Trophoblast cell (in vitro differentiated cells and primary cell): ENCODE results near the gene TUFM. TPM values are rescaled to one million over a fixed set of nuclear protein-coding genes. Genes with fewer than 3 reads are reported as not detected.

Source experiments
- DNase-seq, 2 donors: peaks; one replicate each; pipeline ENCODE4 v3.0.0-alpha.2; 2016
- H2AFZ ChIP-seq: 2 replicates; pipeline ENCODE4 v1.6.1; 2013; ENCODE audit warnings: low read length, moderate library complexity, mild to moderate bottlenecking; ENCODE audit not compliant: insufficient read depth, poor library complexity
- H2AK5ac ChIP-seq: 2 replicates; pipeline ENCODE4 v1.6.1; 2013; ENCODE audit warnings: mild to moderate bottlenecking, low read length
- H2BK120ac ChIP-seq: 2 replicates; pipeline ENCODE4 v1.6.1; 2013; ENCODE audit warnings: low read length, mild to moderate bottlenecking, moderate library complexity; ENCODE audit not compliant: insufficient read depth, poor library complexity
- H2BK12ac ChIP-seq: 2 replicates; pipeline ENCODE4 v1.6.1; 2013; ENCODE audit warnings: mild to moderate bottlenecking, low read length, moderate library complexity
- H2BK5ac ChIP-seq: 2 replicates; pipeline ENCODE4 v1.6.1; 2013; ENCODE audit warnings: low read length, low read depth, moderate library complexity, mild to moderate bottlenecking; ENCODE audit not compliant: poor library complexity
- H3K14ac ChIP-seq: 2 replicates; pipeline ENCODE4 v1.6.1; 2013; ENCODE audit warnings: mild to moderate bottlenecking, low read length
- H3K18ac ChIP-seq: 2 replicates; pipeline ENCODE4 v1.6.1; 2013; ENCODE audit warnings: mild to moderate bottlenecking, low read length
- H3K23ac ChIP-seq: 2 replicates; pipeline ENCODE4 v1.6.1; 2013; ENCODE audit warnings: low read length
- H3K27ac ChIP-seq: 2 replicates; pipeline ENCODE4 v1.5.1; 2013; ENCODE audit warnings: low read depth, mild to moderate bottlenecking, inconsistent platforms, low read length, moderate library complexity
- H3K27me3 ChIP-seq: 2 replicates; pipeline ENCODE4 v1.6.1; 2013; ENCODE audit warnings: inconsistent platforms, mild to moderate bottlenecking, low read length, moderate library complexity; ENCODE audit not compliant: insufficient read depth
- H3K36me3 ChIP-seq, 2 experiments: 1 replicate in 1 of 2; 2 replicates in 1 of 2; pipeline ENCODE4 v1.6.1; 2013; ENCODE audit warnings: low read length in 2 of 2, mild to moderate bottlenecking in 2 of 2, moderate library complexity in 1 of 2; ENCODE audit not compliant: insufficient read depth in 2 of 2, control insufficient read depth in 1 of 2
- H3K4ac ChIP-seq: 2 replicates; pipeline ENCODE4 v1.6.1; 2013; ENCODE audit warnings: low read depth, mild to moderate bottlenecking, low read length, moderate library complexity
- H3K4me1 ChIP-seq, 2 experiments: 1 replicate in 1 of 2; 2 replicates in 1 of 2; pipeline ENCODE4 v1.6.1; 2013; ENCODE audit warnings: low read length in 2 of 2, mild to moderate bottlenecking in 2 of 2, moderate library complexity in 1 of 2; ENCODE audit not compliant: insufficient read depth in 2 of 2, control insufficient read depth in 1 of 2
- H3K4me2 ChIP-seq: 2 replicates; pipeline ENCODE4 v1.6.1; 2013; ENCODE audit warnings: inconsistent platforms, mild to moderate bottlenecking, low read length, moderate library complexity
- H3K4me3 ChIP-seq: 2 replicates; pipeline ENCODE4 v1.5.1; 2013; ENCODE audit warnings: mild to moderate bottlenecking, low read depth, low read length, inconsistent platforms
- H3K79me1 ChIP-seq: one replicate; pipeline ENCODE4 v1.6.1; 2013; ENCODE audit warnings: low read length
- H3K79me2 ChIP-seq: 2 replicates; pipeline ENCODE4 v1.6.1; 2013; ENCODE audit warnings: low read length, mild to moderate bottlenecking; ENCODE audit not compliant: control insufficient read depth, insufficient read depth, poor library complexity
- H3K9ac ChIP-seq: 2 replicates; pipeline ENCODE4 v1.6.1; 2013; ENCODE audit warnings: mild to moderate bottlenecking, low read length
- H3K9me3 ChIP-seq: 2 replicates; pipeline ENCODE4 v1.6.1; 2013; ENCODE audit warnings: low read depth, mild to moderate bottlenecking, control low read depth, inconsistent platforms, low read length; ENCODE audit not compliant: insufficient read depth
- H4K12ac ChIP-seq: 2 replicates; pipeline ENCODE4 v1.6.1; 2013; ENCODE audit warnings: low read depth, mild to moderate bottlenecking, low read length, moderate library complexity
- H4K8ac ChIP-seq: 2 replicates; pipeline ENCODE4 v1.6.1; 2013; ENCODE audit warnings: low read depth, mild to moderate bottlenecking, low read length, moderate library complexity
- H4K91ac ChIP-seq: one replicate; pipeline ENCODE4 v1.6.1; 2013; ENCODE audit warnings: low read depth, mild to moderate bottlenecking, low read length, moderate library complexity
- WGBS: extraction: QIAGEN DNeasy Blood & Tissue Kit; methylation state at CpG from one replicate; pipeline ENCODE4 v1.1.7; 2013; ENCODE audit warnings: missing lambda C conversion rate; ENCODE audit not compliant: insufficient read length, insufficient coverage; ENCODE audit errors: extremely low coverage; 5-methylcytosine and 5-hydroxymethylcytosine counted together
- polyA plus RNA-seq: library from polyadenylated mRNA; stranded (reverse); fragments of 200-250 nt; gene quantifications from 2 replicates; pipeline ENCODE4 v1.2.3, GENCODE V29; 2013

Gene TUFM
- polyA plus RNA-seq, result 147 TPM in 2 replicates

- H3K79me1 ChIP-seq, result peaks cover 9% of the 10 kb centered on the region
- H2BK12ac ChIP-seq, result no peak within 1 kb of the TSS
- H3K4me2 ChIP-seq, result peak within 1 kb of the TSS; percentile 81
- H3K9me3 ChIP-seq, result no peaks in the 10 kb centered on the region
- WGBS, result no CpG with 5 or more reads among the region's 73 CpGs
- H4K12ac ChIP-seq, result peak within 1 kb of the TSS; percentile 75
- peaks cover 10% of the 10 kb centered on the region for H3K79me2 ChIP-seq
- peak within 1 kb of the TSS; percentile 95 for H3K9ac ChIP-seq
- peak; percentile 97 to 98 for DNase-seq
- peak within 1 kb of the TSS; percentile 99 for H3K4me3 ChIP-seq
- peak within 1 kb of the TSS; percentile 35 for H3K27ac ChIP-seq
- peak within 1 kb of the TSS; percentile 91 for H3K14ac ChIP-seq
- H2BK5ac ChIP-seq, result peak within 1 kb of the TSS; percentile 48
- peaks cover 30 to 35% of the 10 kb centered on the region in 2 experiments for H3K36me3 ChIP-seq
- peak within 1 kb of the TSS; percentile 78 for H4K91ac ChIP-seq
- H2BK120ac ChIP-seq, result peak within 1 kb of the TSS; percentile 34
- no peak within 1 kb of the TSS for H3K23ac ChIP-seq
- peak within 1 kb of the TSS; percentile 91 for H4K8ac ChIP-seq
- peak within 1 kb of the TSS; percentile 86 for H2AK5ac ChIP-seq
- H3K4ac ChIP-seq, result peak within 1 kb of the TSS; percentile 81
- H3K4me1 ChIP-seq, result peaks cover 6 to 16% of the 10 kb centered on the region in 2 experiments
- peak within 1 kb of the TSS; percentile 68 for H3K18ac ChIP-seq
- H3K27me3 ChIP-seq, result no peaks in the 10 kb centered on the region
- H2AFZ ChIP-seq, result peak within 1 kb of the TSS; percentile 82
These were observed at the start of gene TUFM for GRCh38 chr16:28846080-28846932. Gene TUFM, minus strand, starts transcription at chr16:28846348. Its CDS starts 79 bp downstream, at chr16:28846269.

- Histone ChIP-seq H3K4ac (no peak overlapping the region), H3K4me3 (no peak overlapping the region), H3K79me2 (no peaks in the 10 kb centered on the region), H3K18ac (no peak overlapping the region), H3K14ac (no peak overlapping the region), H3K27me3 (no peaks in the 10 kb centered on the region), H3K27ac (no peak overlapping the region), H3K9me3 (no peaks in the 10 kb centered on the region), H4K8ac (no peak overlapping the region), H4K12ac (no peak overlapping the region), H3K23ac (no peak overlapping the region), H3K4me1 (peaks cover 4 to 6% of the 10 kb centered on the region in 2 experiments), H4K91ac (no peak overlapping the region), H2AK5ac (no peak overlapping the region), H3K4me2 (no peak overlapping the region), H2BK120ac (no peak overlapping the region), H2BK12ac (no peak overlapping the region), H2BK5ac (no peak overlapping the region), H2AFZ (no peak overlapping the region), H3K36me3 (peaks cover 0 to 2% of the 10 kb centered on the region in 2 experiments), H3K79me1 (no peaks in the 10 kb centered on the region), H3K9ac (no peak overlapping the region)
- DNase-seq, result no peak
- no CpG with 5 or more reads among the region's 4 CpGs for WGBS
These were observed 49.5 kb upstream of the TUFM start for GRCh38 chr16:28895609-28896008.

GRCh38 chr16:28893291-28893690 is 47.1 kb upstream of the TUFM start:
- Histone ChIP-seq H3K79me1 (no peaks in the 10 kb centered on the region), H3K36me3 (peaks cover 0 to 4% of the 10 kb centered on the region in 2 experiments), H3K79me2 (no peaks in the 10 kb centered on the region), H4K91ac (no peak overlapping the region), H3K18ac (no peak overlapping the region), H2AK5ac (no peak overlapping the region), H3K27me3 (no peaks in the 10 kb centered on the region), H4K12ac (no peak overlapping the region), H3K9ac (no peak overlapping the region), H3K23ac (no peak overlapping the region), H3K9me3 (peaks cover 2% of the 10 kb centered on the region), H3K27ac (no peak overlapping the region), H3K4me1 (peaks cover 4 to 5% of the 10 kb centered on the region in 2 experiments), H3K4me3 (no peak overlapping the region), H3K4me2 (no peak overlapping the region), H2BK120ac (no peak overlapping the region), H3K14ac (no peak overlapping the region), H2BK12ac (no peak overlapping the region), H2AFZ (no peak overlapping the region), H2BK5ac (no peak overlapping the region), H3K4ac (no peak overlapping the region), H4K8ac (no peak overlapping the region)
- WGBS, result no CpG with 5 or more reads among the region's 4 CpGs
- peak; percentile 15 to 85 for DNase-seq

GRCh38 chr16:28891964-28892890 is 46.1 kb upstream of the TUFM start:
- Histone ChIP-seq H3K18ac (no peak overlapping the region), H2BK5ac (no peak overlapping the region), H3K79me1 (no peaks in the 10 kb centered on the region), H3K27me3 (no peaks in the 10 kb centered on the region), H4K12ac (no peak overlapping the region), H4K8ac (no peak overlapping the region), H2AK5ac (no peak overlapping the region), H3K23ac (no peak overlapping the region), H2AFZ (no peak overlapping the region), H3K79me2 (no peaks in the 10 kb centered on the region), H3K14ac (no peak overlapping the region), H3K27ac (no peak overlapping the region), H2BK120ac (no peak overlapping the region), H3K4ac (no peak overlapping the region), H3K36me3 (peaks cover 3 to 4% of the 10 kb centered on the region in 2 experiments), H2BK12ac (no peak overlapping the region), H4K91ac (no peak overlapping the region), H3K9me3 (peaks cover 2% of the 10 kb centered on the region), H3K9ac (no peak overlapping the region), H3K4me2 (no peak overlapping the region), H3K4me3 (no peak overlapping the region), H3K4me1 (no peaks in the 10 kb centered on the region)
- DNase-seq, result no peak
- no CpG with 5 or more reads among the region's 14 CpGs for WGBS
